HAP-1 (cell line): ENCODE measurements around the gene BDH1.

Source experiments
- DNase-seq, 2 experiments: peaks; one replicate each; pipeline ENCODE4 v3.0.0-alpha.2; 2016 to 2020; ENCODE audit warnings: low spot score in 2 of 2
- H3K27me3 ChIP-seq: fragments of 250-450 bp; sonication (Bioruptor Pico); 2 replicates; pipeline ENCODE4 v1.5.1; 2020; ENCODE audit warnings: low read depth, mild to moderate bottlenecking, moderate library complexity
- H3K36me3 ChIP-seq: fragments of 250-450 bp; sonication (Bioruptor Pico); replicated peaks from 2 replicates; pipeline ENCODE4 v1.5.1; 2020; ENCODE audit warnings: mild to moderate bottlenecking
- H3K4me1 ChIP-seq: fragments of 250-450 bp; sonication (Bioruptor Pico); 2 replicates; pipeline ENCODE4 v1.5.1; 2020; ENCODE audit warnings: mild to moderate bottlenecking
- H3K4me3 ChIP-seq: fragments of 250-450 bp; sonication (Bioruptor Pico); 2 replicates; pipeline ENCODE4 v1.5.1; 2020; ENCODE audit warnings: mild to moderate bottlenecking, moderate library complexity
- H3K9me3 ChIP-seq: fragments of 250-450 bp; sonication (Bioruptor Pico); 2 replicates; pipeline ENCODE4 v1.5.1; 2020; ENCODE audit warnings: mild to moderate bottlenecking, moderate library complexity
- in situ Hi-C: fragments of 300-500 bp; cut with MboI; formaldehyde crosslinking; loops from 3 replicates; pipeline ENCODE4 v1.14.3; 2020; ENCODE audit warnings: low sequenced_read_pairs, inconsistent platforms, mixed read lengths

The BDH1 gene

DNA sequence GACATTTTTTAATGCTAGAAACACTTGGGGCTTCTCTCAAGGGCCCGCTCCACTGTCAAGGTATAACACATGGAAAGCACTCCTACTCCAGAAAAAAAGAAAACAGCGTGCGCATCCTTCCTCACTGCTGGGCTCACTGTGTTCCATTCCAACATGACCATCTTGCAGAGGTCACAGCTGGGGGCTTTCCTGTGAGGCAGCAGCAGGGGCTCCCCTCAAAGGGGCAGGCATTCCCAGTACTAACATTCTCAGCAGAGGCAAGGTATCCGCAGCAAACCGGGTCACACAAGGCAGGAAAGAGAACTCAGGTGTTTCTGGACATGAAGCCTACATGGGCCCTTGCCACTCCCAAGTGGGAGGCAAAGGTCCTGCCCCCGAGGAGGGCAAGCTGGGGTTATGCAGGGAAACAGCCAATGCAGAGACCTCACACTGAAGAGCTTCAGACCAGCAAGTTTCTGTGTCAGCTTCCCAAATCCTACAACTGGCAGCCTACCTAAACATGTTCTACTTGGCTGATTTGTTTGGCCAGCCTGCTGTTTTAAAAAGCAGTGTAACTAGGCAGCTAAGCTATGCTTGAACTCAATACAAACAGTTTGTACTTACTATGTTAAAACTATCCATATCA lies 6.4 kb downstream of the BDH1 start:
- Histone ChIP-seq H3K36me3 (no peaks in the 10 kb centered on the region), H3K27me3 (no peaks in the 10 kb centered on the region), H3K9me3 (no peaks in the 10 kb centered on the region), H3K4me3 (no peak overlapping the region), H3K4me1 (peaks cover 6% of the 10 kb centered on the region)
- no peak for DNase-seq
- in situ Hi-C loops, result no loop called here

DNA sequence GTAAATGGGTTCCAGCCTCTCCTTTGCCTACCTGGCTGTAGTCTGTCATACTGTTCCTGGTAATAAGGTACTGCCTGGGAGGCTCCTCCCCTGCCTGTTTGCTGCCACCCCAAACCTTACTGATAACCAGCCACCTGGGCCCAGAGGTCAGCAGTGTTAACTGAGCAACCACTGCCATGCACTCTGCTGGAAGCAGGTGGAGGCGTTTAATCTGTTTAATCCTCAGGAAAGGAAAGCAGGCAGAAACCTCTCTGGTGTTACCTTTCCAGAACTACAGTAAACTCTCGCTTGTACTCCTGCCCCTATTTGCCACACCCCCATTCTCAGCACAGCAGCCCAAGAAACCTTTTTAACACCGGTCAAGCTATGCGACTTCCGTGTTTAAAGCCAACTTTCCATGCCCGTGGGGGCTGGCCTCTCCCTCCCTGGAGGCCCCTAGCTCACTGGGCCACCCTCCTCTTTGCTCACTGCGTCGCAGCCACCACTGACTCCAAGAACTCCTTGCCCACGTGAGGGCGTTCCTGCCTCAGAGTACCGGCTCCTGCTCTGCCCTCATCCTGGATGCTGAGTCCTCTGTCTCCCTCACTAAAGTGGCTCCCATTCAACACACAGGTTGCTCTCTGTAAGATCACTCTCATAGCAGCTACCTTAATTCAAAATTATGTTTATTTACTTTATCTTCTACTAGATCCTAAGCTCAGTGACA lies 8.3 kb downstream of the BDH1 start:
- Histone ChIP-seq H3K36me3 (no peaks in the 10 kb centered on the region), H3K9me3 (no peaks in the 10 kb centered on the region), H3K4me1 (no peaks in the 10 kb centered on the region), H3K4me3 (no peak overlapping the region), H3K27me3 (no peaks in the 10 kb centered on the region)
- no peak for DNase-seq
- in situ Hi-C loops, result no loop called here

DNA sequence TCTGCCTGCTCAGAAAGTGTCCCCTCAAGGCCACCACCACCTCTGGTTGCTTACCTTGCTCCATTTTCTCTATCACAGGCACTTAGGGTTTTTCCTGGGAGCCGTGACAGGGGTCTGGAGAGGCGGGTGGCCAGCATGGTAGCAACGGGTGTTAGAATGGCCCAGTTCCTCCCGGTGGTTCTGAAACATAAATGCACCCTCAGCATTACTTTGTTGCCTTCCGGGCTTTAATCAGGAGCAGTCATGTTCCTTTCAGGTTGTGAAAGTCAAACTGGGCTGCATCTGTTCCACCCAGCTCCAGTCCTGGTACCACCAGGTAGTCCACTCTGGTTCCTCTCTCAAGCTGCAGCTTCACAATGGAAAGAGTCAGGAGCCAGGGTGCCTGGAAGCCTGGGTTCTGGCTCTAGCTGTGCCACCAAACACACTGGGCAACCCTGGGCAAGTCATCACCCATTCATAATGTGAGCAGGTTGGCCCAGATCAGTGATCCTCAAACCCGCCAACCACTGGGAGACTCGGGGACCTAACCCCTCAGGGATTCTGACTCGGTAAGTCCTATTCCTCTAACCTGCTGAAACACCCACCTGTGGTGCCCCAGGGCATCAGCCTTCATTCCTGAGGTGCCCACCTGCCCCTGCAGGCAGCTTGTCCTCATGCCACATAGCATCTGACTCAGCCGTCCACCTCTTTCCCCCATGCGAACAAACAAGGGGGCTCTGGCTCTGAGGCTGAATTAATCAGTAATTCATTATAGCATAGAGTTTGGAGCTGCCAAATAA lies 9.3 kb downstream of the BDH1 start:
- Histone ChIP-seq H3K4me3 (no peak overlapping the region), H3K9me3 (no peaks in the 10 kb centered on the region), H3K4me1 (no peaks in the 10 kb centered on the region), H3K36me3 (no peaks in the 10 kb centered on the region), H3K27me3 (no peaks in the 10 kb centered on the region)
- no peak for DNase-seq
- in situ Hi-C loops, result no loop called here

DNA sequence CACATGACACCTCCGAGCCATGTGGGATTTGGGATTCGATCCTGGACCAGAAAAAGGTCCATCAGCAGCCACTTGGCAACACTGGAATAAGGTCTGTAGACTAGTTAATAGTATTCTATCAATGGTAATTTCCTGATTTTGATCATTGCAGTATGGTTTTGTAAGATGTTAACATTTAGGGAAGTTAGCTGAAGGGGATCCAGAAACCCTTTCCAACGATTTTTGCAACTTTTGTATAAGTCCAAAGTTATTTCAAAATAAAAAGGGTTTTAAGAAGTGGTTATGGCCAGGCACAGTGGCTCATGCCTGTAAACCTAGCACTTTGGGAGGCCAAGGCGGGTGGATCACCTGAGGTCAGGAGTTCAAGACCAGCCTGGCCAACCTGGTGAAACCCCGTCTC lies 10.2 kb downstream of the BDH1 start:
- in situ Hi-C loops, result no loop called here
- H3K36me3 ChIP-seq, result no peaks in the 10 kb centered on the region
- H3K27me3 ChIP-seq, result no peaks in the 10 kb centered on the region
- DNase-seq, result no peak
- H3K4me3 ChIP-seq, result no peak overlapping the region
- no peaks in the 10 kb centered on the region for H3K9me3 ChIP-seq
- no peaks in the 10 kb centered on the region for H3K4me1 ChIP-seq

DNA sequence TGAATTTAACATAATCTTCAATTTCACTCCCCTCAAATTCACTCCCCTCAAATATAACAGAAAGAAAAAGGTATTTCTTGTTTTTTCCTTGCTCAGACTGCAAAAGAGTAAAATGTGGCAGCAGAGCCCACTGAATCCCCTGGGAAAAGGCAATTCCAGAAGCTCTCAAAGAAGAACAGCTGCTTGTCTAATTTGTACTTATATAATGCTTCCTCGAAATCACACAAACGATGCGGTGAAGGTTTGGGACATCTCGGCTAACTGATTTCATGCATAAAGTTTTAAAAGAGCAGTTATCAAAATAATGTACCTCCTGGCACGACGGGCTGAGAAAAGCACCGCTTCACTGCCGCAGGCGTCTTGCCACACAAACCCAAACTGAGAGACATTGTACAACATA lies 10.7 kb downstream of the BDH1 start:
- in situ Hi-C loops, result no loop called here
- no peak overlapping the region for H3K4me3 ChIP-seq
- no peaks in the 10 kb centered on the region for H3K27me3 ChIP-seq
- no peaks in the 10 kb centered on the region for H3K36me3 ChIP-seq
- no peaks in the 10 kb centered on the region for H3K4me1 ChIP-seq
- no peaks in the 10 kb centered on the region for H3K9me3 ChIP-seq
- DNase-seq, result no peak

DNA sequence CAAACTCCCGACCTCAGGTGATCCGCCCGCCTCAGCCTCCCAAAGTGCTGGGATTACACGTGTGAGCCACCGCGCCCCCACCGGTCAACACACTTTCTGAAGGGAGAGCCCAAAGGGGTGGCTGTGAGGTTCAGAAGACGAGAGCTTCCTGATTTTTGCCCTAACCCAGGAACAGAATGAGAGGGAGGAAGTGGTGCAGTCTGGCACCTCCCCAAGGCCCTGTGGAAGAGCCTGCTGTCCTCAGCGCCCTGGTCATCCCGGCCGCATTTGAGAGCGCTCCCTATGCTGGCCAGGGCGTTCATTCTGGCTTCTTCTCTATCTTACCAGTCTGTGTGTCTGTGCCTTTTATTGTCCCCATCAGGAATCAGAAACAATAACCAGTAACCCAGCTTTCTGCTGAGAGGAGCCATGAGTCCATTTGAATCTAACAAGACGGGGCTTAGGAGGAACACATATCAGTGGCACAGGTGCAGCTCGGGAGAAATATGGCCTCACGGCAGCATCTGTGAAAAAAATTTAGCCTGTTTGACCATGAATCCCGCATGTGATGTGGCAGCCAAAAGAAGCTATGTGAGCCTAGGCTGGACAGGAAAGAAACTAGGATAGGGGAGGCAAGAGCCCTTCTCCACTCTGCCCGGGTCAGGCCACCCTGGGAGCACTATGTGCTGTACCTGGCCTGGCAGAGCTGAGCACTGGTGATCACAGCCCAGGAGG lies 12.9 kb downstream of the BDH1 start:
- Histone ChIP-seq H3K36me3 (no peaks in the 10 kb centered on the region), H3K4me1 (no peaks in the 10 kb centered on the region), H3K9me3 (no peaks in the 10 kb centered on the region), H3K27me3 (no peaks in the 10 kb centered on the region), H3K4me3 (no peak overlapping the region)
- DNase-seq, result no peak
- in situ Hi-C loops, result no loop called here

DNA sequence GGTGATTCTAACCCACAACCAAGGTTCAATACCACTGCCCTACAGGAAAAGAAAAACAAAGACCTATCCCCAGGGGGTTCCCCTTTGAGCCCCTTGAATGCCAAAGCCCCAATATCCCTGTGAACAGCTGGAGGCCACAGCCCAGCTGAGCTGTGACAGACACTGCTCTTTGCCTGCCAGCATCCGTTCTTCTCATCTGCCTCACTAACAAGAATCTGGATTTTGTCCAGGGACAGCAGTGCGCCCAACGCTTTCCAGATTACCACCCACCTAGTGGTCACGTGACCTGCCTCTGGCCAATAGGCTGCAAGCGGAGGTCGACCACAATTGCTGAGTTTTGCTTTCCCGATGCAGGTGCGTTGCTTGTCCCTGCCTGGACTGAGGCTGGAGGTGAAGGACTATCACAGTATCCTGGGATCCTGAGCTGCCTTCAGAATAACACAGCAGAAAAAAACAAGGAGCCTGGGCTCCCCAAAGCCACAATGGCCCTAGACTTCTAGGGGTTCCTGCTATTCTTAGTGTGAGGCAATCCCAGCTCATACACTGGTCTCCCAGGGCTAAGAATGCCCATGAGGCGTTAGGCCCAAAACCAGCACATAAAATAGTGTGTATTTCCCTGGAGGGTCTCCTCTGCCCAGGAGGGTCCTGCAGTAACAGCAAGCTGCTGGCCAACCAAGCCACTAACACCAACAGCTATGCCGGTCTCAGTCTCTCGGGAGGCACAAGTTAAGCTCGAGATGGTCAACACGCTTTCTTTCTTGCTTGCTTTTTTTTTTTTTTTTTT lies 13.8 kb downstream of the BDH1 start:
- Histone ChIP-seq H3K27me3 (no peaks in the 10 kb centered on the region), H3K36me3 (no peaks in the 10 kb centered on the region), H3K4me3 (no peak overlapping the region), H3K9me3 (no peaks in the 10 kb centered on the region), H3K4me1 (no peaks in the 10 kb centered on the region)
- in situ Hi-C loops, result no loop called here
- DNase-seq, result no peak

DNA sequence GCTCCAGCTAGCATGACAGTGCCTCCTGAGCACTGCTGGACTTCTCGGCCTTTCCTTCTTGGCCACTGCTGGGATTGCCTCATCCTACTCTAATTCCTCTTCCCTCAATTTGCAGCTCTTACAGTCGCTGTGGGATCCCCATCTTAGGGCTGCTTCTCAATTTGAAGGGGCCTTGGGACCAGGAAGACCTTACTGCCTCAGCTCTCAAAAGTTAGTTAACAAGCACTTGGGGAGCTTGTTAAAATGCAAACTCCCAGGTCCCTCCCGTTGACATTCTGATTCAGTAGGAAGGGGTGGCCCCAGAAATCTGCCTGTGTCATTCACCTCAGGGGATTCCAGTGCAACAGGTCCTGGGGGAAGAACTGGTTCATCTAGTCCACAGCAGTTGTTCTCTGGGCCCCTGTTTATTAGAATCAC lies 14.8 kb downstream of the BDH1 start:
- in situ Hi-C loops, result no loop called here
- H3K4me3 ChIP-seq, result no peak overlapping the region
- DNase-seq, result no peak

DNA sequence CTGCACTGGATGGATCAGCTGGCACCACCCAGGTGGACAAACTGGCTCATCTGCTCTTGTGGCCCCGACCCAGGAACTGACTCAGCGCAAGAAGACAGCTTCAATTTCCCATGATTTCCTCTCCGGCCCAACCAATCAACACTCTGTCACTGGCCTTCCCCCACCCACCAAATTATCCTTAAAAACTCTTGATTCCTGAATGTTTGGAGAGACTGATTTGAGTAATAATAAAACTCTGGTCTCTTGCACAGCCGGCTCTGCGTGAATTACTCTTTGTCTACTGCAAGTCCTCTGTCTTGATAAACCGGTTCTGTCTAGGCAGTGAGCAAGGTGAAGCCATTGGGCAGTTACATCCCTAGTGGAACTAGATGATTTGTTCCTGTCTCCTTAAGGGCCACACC lies 16.1 kb downstream of the BDH1 start:
- no peak for DNase-seq
- Histone ChIP-seq H3K9me3 (no peaks in the 10 kb centered on the region), H3K27me3 (no peaks in the 10 kb centered on the region), H3K4me1 (no peaks in the 10 kb centered on the region), H3K36me3 (no peaks in the 10 kb centered on the region), H3K4me3 (no peak overlapping the region)
- in situ Hi-C loops, result no loop called here

More for the DNA sequence above, 14.8 kb downstream of the BDH1 start:
- no peaks in the 10 kb centered on the region for H3K9me3 ChIP-seq
- no peaks in the 10 kb centered on the region for H3K4me1 ChIP-seq
- no peaks in the 10 kb centered on the region for H3K36me3 ChIP-seq
- H3K27me3 ChIP-seq, result no peaks in the 10 kb centered on the region

DNA sequence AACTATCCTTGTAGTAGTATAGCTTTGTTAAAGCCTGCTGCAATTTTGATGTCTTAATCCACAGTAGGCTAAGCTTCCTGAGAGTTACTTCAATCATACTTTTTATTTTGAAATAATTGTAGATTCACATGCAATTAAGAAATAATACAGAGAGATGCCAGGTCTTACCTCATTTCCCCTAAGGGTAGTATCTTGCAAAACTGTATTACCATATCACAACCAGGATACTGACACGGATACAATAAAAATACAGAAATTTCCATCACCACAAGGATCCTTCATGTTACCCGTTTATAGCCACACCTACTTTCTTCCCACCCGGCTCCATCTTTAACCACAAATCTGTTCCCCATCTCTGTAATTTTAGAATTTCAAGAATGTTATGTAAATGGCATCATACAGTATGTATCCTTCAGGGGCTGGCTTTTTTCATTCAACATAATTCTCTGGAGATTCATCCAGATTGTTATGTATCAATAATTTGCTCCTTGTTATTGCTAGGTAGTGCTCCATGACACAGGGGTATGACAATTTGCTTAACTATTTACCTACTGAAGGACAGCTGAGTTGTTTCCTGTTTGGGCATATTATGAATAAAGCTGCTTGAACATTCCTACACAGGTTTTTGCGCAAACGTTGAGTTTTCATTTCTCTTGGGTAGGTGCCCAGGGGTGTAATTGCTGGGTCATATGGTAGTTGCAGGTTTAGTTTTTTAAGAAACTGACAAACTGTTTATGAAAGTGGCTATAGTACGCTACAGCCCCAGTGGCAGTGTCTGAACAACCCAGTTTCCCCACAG lies 21.6 kb downstream of the BDH1 start:
- H3K36me3 ChIP-seq, result peaks cover 3% of the 10 kb centered on the region; the same call in 1 of the 2 replicates
- H3K4me3 ChIP-seq, result no peak overlapping the region
- H3K9me3 ChIP-seq, result no peaks in the 10 kb centered on the region
- DNase-seq, result no peak
- H3K4me1 ChIP-seq, result no peaks in the 10 kb centered on the region
- in situ Hi-C loops, result no loop called here
- H3K27me3 ChIP-seq, result no peaks in the 10 kb centered on the region

DNA sequence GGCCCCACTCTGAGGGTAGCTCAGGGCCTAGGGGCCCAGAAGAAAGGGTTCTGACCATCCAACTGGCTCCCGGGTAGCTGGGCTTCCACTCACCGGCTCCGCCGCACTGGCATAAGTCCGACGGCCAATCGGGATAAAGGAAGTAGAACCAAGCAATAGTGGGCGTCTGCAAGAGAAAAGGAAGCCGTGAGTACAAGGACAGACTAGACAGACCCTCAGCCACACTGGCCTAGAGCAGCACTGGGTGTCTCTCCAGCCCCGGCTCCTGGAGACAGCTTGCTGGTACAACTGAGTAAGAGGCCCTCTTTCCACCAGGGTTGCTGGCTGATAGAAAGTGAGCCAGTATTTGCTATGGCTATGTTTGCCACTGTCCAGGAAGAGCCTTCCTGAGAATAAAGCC lies 22.4 kb downstream of the BDH1 start:
- Histone ChIP-seq H3K27me3 (no peaks in the 10 kb centered on the region), H3K4me3 (no peak overlapping the region), H3K9me3 (no peaks in the 10 kb centered on the region), H3K4me1 (no peaks in the 10 kb centered on the region), H3K36me3 (peaks cover 3% of the 10 kb centered on the region; the same call in 1 of the 2 replicates)
- in situ Hi-C loops, result no loop called here
- no peak for DNase-seq

DNA sequence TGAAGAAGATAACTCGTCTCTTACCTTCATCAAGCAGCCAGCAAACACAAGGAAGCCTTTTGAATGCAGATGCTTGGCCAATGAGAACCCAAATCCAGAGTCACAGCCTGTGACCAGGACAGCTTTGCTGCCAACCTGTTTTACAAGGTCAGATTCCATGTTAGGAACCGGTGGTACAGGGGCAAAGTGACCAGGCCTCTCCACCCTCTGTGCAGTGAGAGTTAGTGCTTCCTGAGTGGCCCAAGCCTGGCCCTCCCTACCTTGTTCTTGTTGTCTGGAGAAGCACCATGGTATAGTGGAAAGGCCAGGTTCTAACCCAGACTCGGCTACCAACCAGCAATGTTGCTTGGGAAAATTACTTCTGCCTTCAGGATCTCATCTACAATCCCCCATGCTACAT lies 23.4 kb downstream of the BDH1 start:
- H3K4me1 ChIP-seq, result no peaks in the 10 kb centered on the region

More for the DNA sequence above, 23.4 kb downstream of the BDH1 start:
- DNase-seq, result no peak
- no peaks in the 10 kb centered on the region for H3K27me3 ChIP-seq
- in situ Hi-C loops, result no loop called here
- no peak overlapping the region for H3K4me3 ChIP-seq
- H3K36me3 ChIP-seq, result peaks cover 3% of the 10 kb centered on the region; the same call in 1 of the 2 replicates
- no peaks in the 10 kb centered on the region for H3K9me3 ChIP-seq
